Measurements from ENCODE around the gene PIEZO2.

Gene PIEZO2

GRCh38 chr18:11035376-11035775 lies 114.0 kb downstream of the PIEZO2 start:
- no peaks in the 10 kb centered on the region for H3K4me1 ChIP-seq (ENCODE audit: control insufficient read depth, insufficient read depth, low read length)
- H3K27ac ChIP-seq (ENCODE audit: extremely low read depth, low read depth, low read length): no peak overlapping the region
- TF ChIP-seq ZNF292 (tag by site-specific recombination; IDR thresholded peaks at IDR 0.05; ENCODE audit: borderline replicate concordance, low read depth): no peak
- TF ChIP-seq PRDM1 (tag by site-specific recombination; IDR thresholded peaks at IDR 0.05): no peak
- no peaks in the 10 kb centered on the region for H3K36me3 ChIP-seq (ENCODE audit: control insufficient read depth in 2 of 2, insufficient read depth in 1 of 2, low read length in 2 of 2)
- POLR2A ChIA-PET: no interaction called here
- CTCF ChIA-PET: interaction anchor here (0.6 to 1.3 kb wide), 3 partner anchors 71 to 1581 kb away, joined by 3 to 5 read pairs (median 3); no protein-coding TSS in a partner anchor
- H3K9me3 ChIP-seq (ENCODE audit: control insufficient read depth, insufficient read depth, low read depth, low read length): no peaks in the 10 kb centered on the region
- H3K4me3 ChIP-seq (ENCODE audit: low read depth, low read length): no peak overlapping the region

DNA sequence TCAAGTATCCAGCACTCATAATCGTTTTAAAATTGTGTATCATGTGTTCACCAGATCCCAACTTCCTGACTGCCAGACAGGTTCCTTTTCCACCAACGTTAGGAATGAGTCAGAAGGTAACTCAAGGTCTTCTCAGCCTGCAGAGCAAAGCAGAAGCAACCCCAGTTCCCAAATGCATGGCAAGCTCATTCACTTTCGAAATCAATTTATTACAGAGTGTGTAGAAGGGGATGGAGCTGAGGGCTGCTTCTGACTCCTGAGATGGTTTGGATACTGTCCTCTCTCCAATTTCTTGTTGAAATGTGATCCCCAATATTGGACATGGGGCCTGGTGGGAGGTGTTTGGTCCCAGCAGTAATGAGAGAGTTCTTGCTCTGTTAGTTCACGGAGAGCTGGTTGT lies 114.5 kb downstream of the PIEZO2 start:
- Histone ChIP-seq H3K36me3 (ENCODE audit: control insufficient read depth in 2 of 2, insufficient read depth in 1 of 2, low read length in 2 of 2) (no peaks in the 10 kb centered on the region), H3K27ac (ENCODE audit: extremely low read depth, low read depth, low read length) (no peak overlapping the region), H3K4me3 (ENCODE audit: low read depth, low read length) (no peak overlapping the region), H3K4me1 (ENCODE audit: control insufficient read depth, insufficient read depth, low read length) (no peaks in the 10 kb centered on the region), H3K9me3 (ENCODE audit: control insufficient read depth, insufficient read depth, low read depth, low read length) (no peaks in the 10 kb centered on the region)
- TF ChIP-seq ZNF791 (tag by site-specific recombination; IDR thresholded peaks at IDR 0.05) (no peak), ZFP37 (tag by site-specific recombination; IDR thresholded peaks at IDR 0.05) (no peak), MZF1 (tag by site-specific recombination; IDR thresholded peaks at IDR 0.05; ENCODE audit: borderline replicate concordance) (no peak), ZNF16 (tag by site-specific recombination; IDR thresholded peaks at IDR 0.05; ENCODE audit: low read depth) (no peak), GLI2 (tag by site-specific recombination; IDR thresholded peaks at IDR 0.05; ENCODE audit: borderline replicate concordance, low read depth) (no peak), HIC1 (tag by site-specific recombination; IDR thresholded peaks at IDR 0.05) (no peak), ZBTB17 (tag by site-specific recombination; IDR thresholded peaks at IDR 0.05) (no peak), ZNF311 (tag by site-specific recombination; IDR thresholded peaks at IDR 0.05; ENCODE audit: borderline replicate concordance) (no peak), PRDM4 (tag by site-specific recombination; IDR thresholded peaks at IDR 0.05) (no peak), ZNF621 (tag by site-specific recombination; IDR thresholded peaks at IDR 0.05) (no peak), ZBTB21 (tag by site-specific recombination; IDR thresholded peaks at IDR 0.05) (no peak), ZNF747 (tag by site-specific recombination; IDR thresholded peaks at IDR 0.05) (no peak)
- TF ChIP-seq, protein P1, sequence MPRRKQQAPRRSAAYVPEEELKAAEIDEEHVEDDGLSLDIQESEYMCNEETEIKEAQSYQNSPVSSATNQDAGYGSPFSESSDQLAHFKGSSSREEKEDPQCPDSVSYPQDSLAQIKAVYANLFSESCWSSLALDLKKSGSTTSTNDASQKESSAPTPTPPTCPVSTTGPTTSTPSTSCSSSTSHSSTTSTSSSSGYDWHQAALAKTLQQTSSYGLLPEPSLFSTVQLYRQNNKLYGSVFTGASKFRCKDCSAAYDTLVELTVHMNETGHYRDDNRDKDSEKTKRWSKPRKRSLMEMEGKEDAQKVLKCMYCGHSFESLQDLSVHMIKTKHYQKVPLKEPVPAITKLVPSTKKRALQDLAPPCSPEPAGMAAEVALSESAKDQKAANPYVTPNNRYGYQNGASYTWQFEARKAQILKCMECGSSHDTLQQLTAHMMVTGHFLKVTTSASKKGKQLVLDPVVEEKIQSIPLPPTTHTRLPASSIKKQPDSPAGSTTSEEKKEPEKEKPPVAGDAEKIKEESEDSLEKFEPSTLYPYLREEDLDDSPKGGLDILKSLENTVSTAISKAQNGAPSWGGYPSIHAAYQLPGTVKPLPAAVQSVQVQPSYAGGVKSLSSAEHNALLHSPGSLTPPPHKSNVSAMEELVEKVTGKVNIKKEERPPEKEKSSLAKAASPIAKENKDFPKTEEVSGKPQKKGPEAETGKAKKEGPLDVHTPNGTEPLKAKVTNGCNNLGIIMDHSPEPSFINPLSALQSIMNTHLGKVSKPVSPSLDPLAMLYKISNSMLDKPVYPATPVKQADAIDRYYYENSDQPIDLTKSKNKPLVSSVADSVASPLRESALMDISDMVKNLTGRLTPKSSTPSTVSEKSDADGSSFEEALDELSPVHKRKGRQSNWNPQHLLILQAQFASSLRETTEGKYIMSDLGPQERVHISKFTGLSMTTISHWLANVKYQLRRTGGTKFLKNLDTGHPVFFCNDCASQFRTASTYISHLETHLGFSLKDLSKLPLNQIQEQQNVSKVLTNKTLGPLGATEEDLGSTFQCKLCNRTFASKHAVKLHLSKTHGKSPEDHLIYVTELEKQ (tag by site-specific recombination; IDR thresholded peaks at IDR 0.05; ENCODE audit: borderline replicate concordance): no peak
- TF ChIP-seq, protein P2, sequence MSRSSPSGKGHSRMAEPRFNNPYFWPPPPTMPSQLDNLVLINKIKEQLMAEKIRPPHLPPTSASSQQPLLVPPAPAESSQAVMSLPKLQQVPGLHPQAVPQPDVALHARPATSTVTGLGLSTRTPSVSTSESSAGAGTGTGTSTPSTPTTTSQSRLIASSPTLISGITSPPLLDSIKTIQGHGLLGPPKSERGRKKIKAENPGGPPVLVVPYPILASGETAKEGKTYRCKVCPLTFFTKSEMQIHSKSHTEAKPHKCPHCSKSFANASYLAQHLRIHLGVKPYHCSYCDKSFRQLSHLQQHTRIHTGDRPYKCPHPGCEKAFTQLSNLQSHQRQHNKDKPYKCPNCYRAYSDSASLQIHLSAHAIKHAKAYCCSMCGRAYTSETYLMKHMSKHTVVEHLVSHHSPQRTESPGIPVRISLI (tag by site-specific recombination; IDR thresholded peaks at IDR 0.05): no peak
- ChIA-PET CTCF (interaction anchor here (0.6 to 1.3 kb wide), 3 partner anchors 72 to 1581 kb away, joined by 3 to 5 read pairs (median 3); no protein-coding TSS in a partner anchor), POLR2A (no interaction called here)
